C4-2B (cell line): ENCODE results near the gene NMNAT1.

ENCODE experiments used
- H3K27ac ChIP-seq: fragments of 450-650 bp; 2 replicates; pipeline ENCODE4 v1.5.1; 2017
- CTCF ChIP-seq: fragments of 450-650 bp; conservative IDR thresholded peaks from 2 replicates; pipeline ENCODE4 v1.5.1; 2017; ENCODE audit warnings: mild to moderate bottlenecking
- ZFX ChIP-seq: fragments of 450-650 bp; IDR thresholded peaks from 2 replicates; pipeline ENCODE4 v1.6.1; 2017

Gene NMNAT1

GRCh38 chr1:9984253-9984652, 41.0 kb downstream of the NMNAT1 start:
- TF ChIP-seq ZFX (no peak), CTCF (no peak)
- H3K27ac ChIP-seq: no peak overlapping the region

- no peak for TF ChIP-seq CTCF
- TF ChIP-seq ZFX: no peak
- H3K27ac ChIP-seq: no peak overlapping the region
Measured at GRCh38 chr1:9985001-9985400, 41.7 kb downstream of the NMNAT1 start.

GRCh38 chr1:9989773-9990172, 46.5 kb downstream of the NMNAT1 start:
- no peak overlapping the region for H3K27ac ChIP-seq
- no peak for TF ChIP-seq CTCF
- no peak for TF ChIP-seq ZFX

- TF ChIP-seq CTCF (no peak), ZFX (no peak)
- H3K27ac ChIP-seq: no peak overlapping the region
Measured at GRCh38 chr1:9990944-9991343, 47.7 kb downstream of the NMNAT1 start.

- TF ChIP-seq CTCF (no peak), ZFX (no peak)
- H3K27ac ChIP-seq: no peak overlapping the region
Measured at GRCh38 chr1:9992910-9993309, 49.6 kb downstream of the NMNAT1 start.

GRCh38 chr1:9993561-9994075, 50.3 kb downstream of the NMNAT1 start:
- TF ChIP-seq ZFX (no peak), CTCF (no peak)
- H3K27ac ChIP-seq: no peak overlapping the region

- TF ChIP-seq ZFX (no peak), CTCF (no peak)
- no peak within 1 kb of the TSS for H3K27ac ChIP-seq
Measured at GRCh38 chr1:9996624-9997582, 53.6 kb downstream of the NMNAT1 start, which contains the start of gene RBP7. TSS of gene RBP7 (plus strand) at chr1:9997228. CDS start at chr1:9997259, 31 bp downstream.
